HUES48 (cell line): Measurements from ENCODE around the gene ZC3H15.
"Not testable (repeated sequence)": the region's sequence is repeated elsewhere in the genome, so short reads cannot be mapped to it uniquely, and the experiment has no call there.

Experiments used
- H3K27ac ChIP-seq: one replicate; pipeline ENCODE4 v1.7.0; 2013; ENCODE audit warnings: low read depth, low read length, inconsistent platforms
- H3K27me3 ChIP-seq: 2 replicates; pipeline ENCODE4 v1.6.1; 2013; ENCODE audit warnings: mild to moderate bottlenecking, low read length; ENCODE audit not compliant: control insufficient read depth, insufficient read depth
- H3K36me3 ChIP-seq: 2 replicates; pipeline ENCODE4 v1.6.1; 2013; ENCODE audit warnings: low read length; ENCODE audit not compliant: control insufficient read depth, insufficient read depth
- H3K4me1 ChIP-seq: 2 replicates; pipeline ENCODE4 v1.6.1; 2013; ENCODE audit warnings: mild to moderate bottlenecking, low read length; ENCODE audit not compliant: control insufficient read depth, insufficient read depth
- H3K4me3 ChIP-seq: 2 replicates; pipeline ENCODE4 v1.5.1; 2013; ENCODE audit warnings: mild to moderate bottlenecking, low read depth, low read length
- H3K9ac ChIP-seq: 2 replicates; pipeline ENCODE4 v1.6.1; 2013; ENCODE audit warnings: mild to moderate bottlenecking, low read depth, low read length, moderate library complexity
- H3K9me3 ChIP-seq: 2 replicates; pipeline ENCODE4 v1.6.1; 2013; ENCODE audit warnings: low read length; ENCODE audit not compliant: control insufficient read depth, insufficient read depth

Gene ZC3H15

GRCh38 chr2:186485871-186486650 lies at the start of gene ZC3H15:
ZC3H15 (plus strand) TSS chr2:186486260; CDS start chr2:186486383, 123 bp downstream.
- no peaks in the 10 kb centered on the region for H3K9me3 ChIP-seq
- peak within 1 kb of the TSS; percentile 91 for H3K4me3 ChIP-seq
- peaks cover 19% of the 10 kb centered on the region for H3K4me1 ChIP-seq

GRCh38 chr2:186437719-186438118 lies 48.3 kb upstream of the ZC3H15 start:
- no peak overlapping the region for H3K4me3 ChIP-seq
- H3K36me3 ChIP-seq, result no peaks in the 10 kb centered on the region
- no peak overlapping the region for H3K27ac ChIP-seq
- peaks cover 14% of the 10 kb centered on the region for H3K9me3 ChIP-seq
- no peaks in the 10 kb centered on the region for H3K4me1 ChIP-seq
- no peak overlapping the region for H3K9ac ChIP-seq
- H3K27me3 ChIP-seq, result no peaks in the 10 kb centered on the region

More at GRCh38 chr2:186485871-186486650, at the start of gene ZC3H15:
- Histone ChIP-seq H3K9ac (peak within 1 kb of the TSS; percentile 92), H3K27me3 (no peaks in the 10 kb centered on the region), H3K27ac (peak within 1 kb of the TSS; percentile 98), H3K36me3 (no peaks in the 10 kb centered on the region)

GRCh38 chr2:186439673-186440095 lies 46.4 kb upstream of the ZC3H15 start:
- H3K27me3 ChIP-seq, H3K9ac ChIP-seq, H3K4me1 ChIP-seq, H3K27ac ChIP-seq, H3K4me3 ChIP-seq, H3K36me3 ChIP-seq: not testable (repeated sequence)
- H3K9me3 ChIP-seq, result peaks cover 14% of the 10 kb centered on the region

- no peak overlapping the region for H3K4me3 ChIP-seq
- H3K9me3 ChIP-seq, result peaks cover 14% of the 10 kb centered on the region
- no peaks in the 10 kb centered on the region for H3K27me3 ChIP-seq
- peaks cover 6% of the 10 kb centered on the region; the same call in 1 of the 2 replicates for H3K4me1 ChIP-seq
- no peaks in the 10 kb centered on the region for H3K36me3 ChIP-seq
- H3K9ac ChIP-seq, result no peak overlapping the region
- H3K27ac ChIP-seq, result no peak overlapping the region
These were observed 45.6 kb upstream of the ZC3H15 start for GRCh38 chr2:186440506-186440905.

GRCh38 chr2:186442885-186443284 lies 43.2 kb upstream of the ZC3H15 start:
- no peaks in the 10 kb centered on the region for H3K36me3 ChIP-seq
- H3K9ac ChIP-seq, result no peak overlapping the region
- H3K27ac ChIP-seq, result no peak overlapping the region
- peaks cover 9% of the 10 kb centered on the region for H3K9me3 ChIP-seq
- no peak overlapping the region for H3K4me3 ChIP-seq
- H3K27me3 ChIP-seq, result no peaks in the 10 kb centered on the region
- peaks cover 6% of the 10 kb centered on the region; the same call in 1 of the 2 replicates for H3K4me1 ChIP-seq

GRCh38 chr2:186443851-186444250 lies 42.2 kb upstream of the ZC3H15 start:
- Histone ChIP-seq H3K27ac (no peak overlapping the region), H3K4me3 (no peak overlapping the region), H3K9me3 (0 out of 2 replicates have a peak, but pooled peaks cover 2% of the 10 kb centered on the region), H3K27me3 (no peaks in the 10 kb centered on the region), H3K4me1 (peaks cover 6% of the 10 kb centered on the region; the same call in 1 of the 2 replicates), H3K36me3 (no peaks in the 10 kb centered on the region), H3K9ac (no peak overlapping the region)

- Histone ChIP-seq H3K9me3 (no peaks in the 10 kb centered on the region), H3K4me1 (peaks cover 6% of the 10 kb centered on the region; the same call in 1 of the 2 replicates), H3K36me3 (no peaks in the 10 kb centered on the region), H3K27ac (no peak overlapping the region), H3K27me3 (no peaks in the 10 kb centered on the region), H3K9ac (no peak overlapping the region), H3K4me3 (no peak overlapping the region)
These were observed 40.6 kb upstream of the ZC3H15 start for GRCh38 chr2:186445506-186445905.

GRCh38 chr2:186455613-186456012 lies 30.4 kb upstream of the ZC3H15 start:
- no peak overlapping the region for H3K4me3 ChIP-seq
- no peak overlapping the region for H3K27ac ChIP-seq
- peaks cover 3% of the 10 kb centered on the region; the same call in 1 of the 2 replicates for H3K4me1 ChIP-seq
- no peaks in the 10 kb centered on the region for H3K27me3 ChIP-seq
- no peaks in the 10 kb centered on the region for H3K9me3 ChIP-seq
- H3K9ac ChIP-seq, result no peak overlapping the region
- H3K36me3 ChIP-seq, result peaks cover 6% of the 10 kb centered on the region

GRCh38 chr2:186456941-186457340 lies 29.1 kb upstream of the ZC3H15 start:
- Histone ChIP-seq H3K4me1 (no peaks in the 10 kb centered on the region), H3K4me3 (no peak overlapping the region), H3K9me3 (no peaks in the 10 kb centered on the region), H3K9ac (no peak overlapping the region), H3K27me3 (no peaks in the 10 kb centered on the region), H3K36me3 (peaks cover 6% of the 10 kb centered on the region), H3K27ac (no peak overlapping the region)

GRCh38 chr2:186457908-186458307 lies 28.2 kb upstream of the ZC3H15 start:
- Histone ChIP-seq H3K4me1 (no peaks in the 10 kb centered on the region), H3K9ac (no peak overlapping the region), H3K9me3 (no peaks in the 10 kb centered on the region), H3K27ac (no peak overlapping the region), H3K36me3 (peaks cover 6% of the 10 kb centered on the region), H3K27me3 (no peaks in the 10 kb centered on the region), H3K4me3 (no peak overlapping the region)

- no peak overlapping the region for H3K27ac ChIP-seq
- H3K9ac ChIP-seq, result no peak overlapping the region
- no peak overlapping the region for H3K4me3 ChIP-seq
- H3K27me3 ChIP-seq, result no peaks in the 10 kb centered on the region
- H3K4me1 ChIP-seq, result no peaks in the 10 kb centered on the region
- peaks cover 6% of the 10 kb centered on the region for H3K36me3 ChIP-seq
- no peaks in the 10 kb centered on the region for H3K9me3 ChIP-seq
These were observed 27.1 kb upstream of the ZC3H15 start for GRCh38 chr2:186459009-186459408.
